HEK293T (cell line): Measurements from ENCODE around the gene B3GAT3.

ENCODE experiments used
- ARNT ChIP-seq: fragments of 450-650 bp; IDR thresholded peaks from 2 replicates; pipeline ENCODE4 v1.6.1; 2017; ENCODE audit warnings: mild to moderate bottlenecking
- BHLHE40 ChIP-seq: fragments of 450-650 bp; IDR thresholded peaks from 2 replicates; pipeline ENCODE4 v1.6.1; 2016; ENCODE audit warnings: mild to moderate bottlenecking, moderate library complexity, borderline replicate concordance
- ELF4 ChIP-seq: fragments of 450-650 bp; IDR thresholded peaks from 2 replicates; pipeline ENCODE4 v1.6.1; 2017; ENCODE audit warnings: antibody characterized with exemption
- FOXA1 ChIP-seq: fragments of 450-650 bp; IDR thresholded peaks from 2 replicates; pipeline ENCODE4 v1.6.1; 2016; ENCODE audit warnings: mild to moderate bottlenecking
- FOXK2 ChIP-seq: fragments of 450-650 bp; IDR thresholded peaks from 2 replicates; pipeline ENCODE4 v1.6.1; 2016; ENCODE audit warnings: mild to moderate bottlenecking
- FOXM1 ChIP-seq: fragments of 450-650 bp; IDR thresholded peaks from 2 replicates; pipeline ENCODE4 v1.6.1; 2017; ENCODE audit warnings: mild to moderate bottlenecking, borderline replicate concordance
- HDGF ChIP-seq: fragments of 450-650 bp; IDR thresholded peaks from 2 replicates; pipeline ENCODE4 v1.6.1; 2017; ENCODE audit warnings: antibody characterized with exemption, borderline replicate concordance
- L3MBTL2 ChIP-seq: fragments of 450-650 bp; conservative IDR thresholded peaks from 2 replicates; pipeline ENCODE4 v1.6.1; 2016; ENCODE audit warnings: mild to moderate bottlenecking
- LEF1 ChIP-seq: fragments of 450-650 bp; IDR thresholded peaks from 2 replicates; pipeline ENCODE4 v1.6.1; 2017; ENCODE audit warnings: mild to moderate bottlenecking, borderline replicate concordance
- NFRKB ChIP-seq: fragments of 450-650 bp; IDR thresholded peaks from 2 replicates; pipeline ENCODE4 v1.6.1; 2016; ENCODE audit warnings: mild to moderate bottlenecking, moderate library complexity
- SP1 ChIP-seq: fragments of 450-650 bp; IDR thresholded peaks from 2 replicates; pipeline ENCODE4 v1.6.1; 2017
- SUZ12 ChIP-seq: fragments of 450-650 bp; IDR thresholded peaks from 2 replicates; pipeline ENCODE4 v1.6.1; 2016; ENCODE audit warnings: mild to moderate bottlenecking
- ZNF384 ChIP-seq: fragments of 450-650 bp; IDR thresholded peaks from 2 replicates; pipeline ENCODE4 v1.6.1; 2016

DNA sequence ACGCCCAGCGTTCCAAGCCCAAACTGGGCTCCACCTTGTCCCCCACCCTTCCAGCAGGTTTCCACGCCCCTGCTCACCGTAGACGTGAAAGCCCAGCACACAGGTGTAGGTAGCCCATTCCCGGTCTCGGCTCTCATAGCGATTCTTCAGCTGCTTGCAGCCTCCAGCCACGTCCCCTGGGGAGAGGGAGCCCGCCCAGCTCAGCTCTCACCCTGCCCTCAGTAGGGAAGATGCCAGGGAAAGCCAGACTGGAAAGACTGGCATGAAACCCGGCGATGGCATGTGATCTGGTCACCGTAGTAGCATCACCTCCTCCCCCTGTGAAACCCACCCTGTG is 18.7 kb downstream of the B3GAT3 start:
- TF ChIP-seq FOXM1 (no peak), NFRKB (no peak), SUZ12 (no peak), ZNF384 (no peak), FOXA1 (no peak), ARNT (no peak), LEF1 (no peak), SP1 (no peak), L3MBTL2 (no peak), BHLHE40 (no peak), HDGF (no peak), ELF4 (no peak), FOXK2 (no peak)
